ENCODE results near the gene ZNF516. TPM values are rescaled to one million over a fixed set of nuclear protein-coding genes. Genes with fewer than 3 reads are reported as not detected.

Gene ZNF516
- total RNA-seq, 3 donors from 2014 or later (not counting 1 experiment from before 2014, with no cell fraction given), result 49.1 to 60.0 (median 52.4) TPM

GRCh38 chr18:76314015-76314414 lies 181.0 kb downstream of the ZNF516 start:
- H3K4me3 ChIP-seq (ENCODE audit: low read length), result no peak overlapping the region
- no peak overlapping the region for H3K27ac ChIP-seq (ENCODE audit: low read length)
- intact Hi-C loops (cut with micrococcal nuclease), result no loop called here
- no peaks in the 10 kb centered on the region for H3K36me3 ChIP-seq (ENCODE audit: control insufficient read depth, insufficient read depth, low read length)
- 35% methylated on average over 2 of the region's 3 CpGs for WGBS (ENCODE audit: insufficient coverage)
- H3K9me3 ChIP-seq (ENCODE audit: control insufficient read depth, insufficient read depth, low read length), result no peaks in the 10 kb centered on the region
- H3K36me3 Mint-ChIP-seq, result no peaks in the 10 kb centered on the region
- H3K4me3 Mint-ChIP-seq, result no peak overlapping the region
- H3K27me3 Mint-ChIP-seq (ENCODE audit: low read depth in 2 of 2), result no peaks in the 10 kb centered on the region
- no peak for TF ChIP-seq CTCF (IDR thresholded peaks at IDR 0.05)
- H3K4me1 Mint-ChIP-seq, result no peaks in the 10 kb centered on the region
- no peaks in the 10 kb centered on the region for H3K9me3 Mint-ChIP-seq
- no peaks in the 10 kb centered on the region for H3K4me1 ChIP-seq (ENCODE audit: control insufficient read depth, insufficient read depth, low read length)
- no peaks in the 10 kb centered on the region for H3K27me3 ChIP-seq (ENCODE audit: control insufficient read depth, insufficient read depth, low read length)
- H3K27ac Mint-ChIP-seq, result no peak overlapping the region
- DNase-seq, result no peak
- ATAC-seq, result no peak
